ENCODE data around the gene DLG1.

The DLG1 gene

GRCh38 chr3:197019535-197019934 lies 278.9 kb downstream of the DLG1 start:
- FAIRE-seq (no peak), DNase-seq (ENCODE audit: low spot score) (no peak)

- FAIRE-seq (no peak), DNase-seq (ENCODE audit: low spot score) (no peak)
Measured at GRCh38 chr3:197019021-197019420, 279.4 kb downstream of the DLG1 start.

- FAIRE-seq: no peak
- DNase-seq (ENCODE audit: low spot score): no peak
Measured at GRCh38 chr3:197017003-197017402, 281.4 kb downstream of the DLG1 start.

GRCh38 chr3:197015790-197016736 lies 282.3 kb downstream of the DLG1 start:
- DNase-seq (ENCODE audit: low spot score) (no peak), FAIRE-seq (no peak)

GRCh38 chr3:197014942-197015575 lies 283.4 kb downstream of the DLG1 start:
- FAIRE-seq: no peak
- DNase-seq (ENCODE audit: low spot score): no peak

- DNase-seq (ENCODE audit: low spot score) (no peak), FAIRE-seq (no peak)
Measured at GRCh38 chr3:197014024-197014423, 284.4 kb downstream of the DLG1 start.

GRCh38 chr3:197012540-197012883 lies 285.9 kb downstream of the DLG1 start:
- FAIRE-seq: no peak
- no peak for DNase-seq (ENCODE audit: low spot score)

GRCh38 chr3:197011780-197012539 lies 286.5 kb downstream of the DLG1 start:
- FAIRE-seq: no peak
- no peak for DNase-seq (ENCODE audit: low spot score)

GRCh38 chr3:197010556-197011351 lies 287.7 kb downstream of the DLG1 start:
- no peak for FAIRE-seq

GRCh38 chr3:197009532-197010019 lies 288.8 kb downstream of the DLG1 start:
- DNase-seq (ENCODE audit: low spot score) (no peak), FAIRE-seq (no peak)

More at GRCh38 chr3:197010556-197011351, 287.7 kb downstream of the DLG1 start:
- DNase-seq (ENCODE audit: low spot score): no peak

GRCh38 chr3:197008436-197009209 lies 289.8 kb downstream of the DLG1 start:
- FAIRE-seq (no peak), DNase-seq (ENCODE audit: low spot score) (no peak)

- no peak for FAIRE-seq
- no peak for DNase-seq (ENCODE audit: low spot score)
Measured at GRCh38 chr3:197007953-197008352, 290.5 kb downstream of the DLG1 start.

- DNase-seq (ENCODE audit: low spot score) (no peak), FAIRE-seq (no peak)
Measured at GRCh38 chr3:197007296-197007940, 291.0 kb downstream of the DLG1 start.

- DNase-seq (ENCODE audit: low spot score): no peak
- no peak for FAIRE-seq
Measured at GRCh38 chr3:197006860-197007259, 291.6 kb downstream of the DLG1 start.

- FAIRE-seq: no peak
- DNase-seq (ENCODE audit: low spot score): no peak
Measured at GRCh38 chr3:197006446-197006845, 292.0 kb downstream of the DLG1 start.

GRCh38 chr3:197003461-197004385 lies 294.7 kb downstream of the DLG1 start:
- FAIRE-seq (no peak), DNase-seq (ENCODE audit: low spot score) (no peak)

- FAIRE-seq: no peak
- DNase-seq (ENCODE audit: low spot score): peak; percentile 69
Measured at GRCh38 chr3:197002701-197003454, 295.5 kb downstream of the DLG1 start.

All from RCC 7860 (cell line).